Gastroesophageal sphincter (tissue), 4 donors: ENCODE results near the gene ADGRD1. TPM values are rescaled to one million over a fixed set of nuclear protein-coding genes. Genes with fewer than 3 reads are reported as not detected.
A peak's percentile ranks its signal among the peaks of the same experiment; 100 is the strongest.

Experiments used
- ATAC-seq: fragments of 150-250 bp; one replicate; pipeline ENCODE4 v1.9.1; 2016; ENCODE audit warnings: mild to moderate bottlenecking, moderate library complexity
- H3K27ac ChIP-seq, 4 donors: fragments of 200-600 bp; sonication (generic) in 3 of 4; 1 replicate in 3 of 4; 2 replicates in 1 of 4; pipeline ENCODE4 v1.5.1; 2016 to 2019
- H3K27me3 ChIP-seq: fragments of 200-600 bp; sonication (generic); one replicate; pipeline ENCODE4 v1.5.1; 2019
- H3K36me3 ChIP-seq, 2 donors: fragments of 200-600 bp; sonication (generic); one replicate each; pipeline ENCODE4 v1.5.1; 2019; ENCODE audit warnings: control low read depth in 1 of 2
- H3K4me1 ChIP-seq, 3 donors: fragments of 200-600 bp; sonication (generic); 1 replicate in 2 of 3; 2 replicates in 1 of 3; pipeline ENCODE4 v1.5.1; 2016 to 2019; ENCODE audit warnings: control low read depth in 2 of 3
- H3K4me3 ChIP-seq, 2 donors: fragments of 200-600 bp; sonication (generic); one replicate each; pipeline ENCODE4 v1.5.1; 2019; ENCODE audit warnings: mild to moderate bottlenecking in 1 of 2, moderate library complexity in 1 of 2
- H3K9me3 ChIP-seq, 3 donors: fragments of 200-600 bp; sonication (generic); one replicate each; pipeline ENCODE4 v1.5.1; 2017 to 2019; ENCODE audit warnings: control low read depth in 2 of 3
- CTCF ChIP-seq, 4 experiments: fragments of 200-600 bp in 2 of 4; fragments of 450-650 bp in 2 of 4; sonication (generic) in 1 of 4; IDR thresholded peaks; one replicate each; pipeline ENCODE4 v1.5.1; 2017 to 2019; ENCODE audit warnings: antibody characterized with exemption in 4 of 4, mild to moderate bottlenecking in 2 of 4, moderate library complexity in 2 of 4
- EP300 ChIP-seq: sonication (generic); formaldehyde crosslinking; IDR thresholded peaks from one replicate; pipeline ENCODE4 v1.6.1; 2017; ENCODE audit warnings: antibody characterized with exemption, mild to moderate bottlenecking
- POLR2A ChIP-seq, 2 donors: fragments of 450-650 bp; IDR thresholded peaks; one replicate each; pipeline ENCODE4 v1.6.1; 2017; ENCODE audit warnings: antibody characterized with exemption in 2 of 2, mild to moderate bottlenecking in 2 of 2, moderate library complexity in 1 of 2
- POLR2AphosphoS5 ChIP-seq: sonication (generic); formaldehyde crosslinking; IDR thresholded peaks from one replicate; pipeline ENCODE4 v1.6.1; 2017; ENCODE audit warnings: antibody characterized with exemption
- WGBS, 2 donors: methylation state at CpG; one replicate each; pipeline ENCODE4 v1.1.5; 2018; ENCODE audit warnings: low coverage in 1 of 2; 5-methylcytosine and 5-hydroxymethylcytosine counted together
- total RNA-seq, 4 donors: library from RNA; depleted of rRNA; stranded (reverse); fragments of >200 nt; gene quantifications; one replicate each; pipeline ENCODE4 v1.1.0, GENCODE V29; 2016

Gene ADGRD1
- total RNA-seq, 4 donors from 2014 or later = 19.1 to 43.4 (median 31.3) TPM

DNA sequence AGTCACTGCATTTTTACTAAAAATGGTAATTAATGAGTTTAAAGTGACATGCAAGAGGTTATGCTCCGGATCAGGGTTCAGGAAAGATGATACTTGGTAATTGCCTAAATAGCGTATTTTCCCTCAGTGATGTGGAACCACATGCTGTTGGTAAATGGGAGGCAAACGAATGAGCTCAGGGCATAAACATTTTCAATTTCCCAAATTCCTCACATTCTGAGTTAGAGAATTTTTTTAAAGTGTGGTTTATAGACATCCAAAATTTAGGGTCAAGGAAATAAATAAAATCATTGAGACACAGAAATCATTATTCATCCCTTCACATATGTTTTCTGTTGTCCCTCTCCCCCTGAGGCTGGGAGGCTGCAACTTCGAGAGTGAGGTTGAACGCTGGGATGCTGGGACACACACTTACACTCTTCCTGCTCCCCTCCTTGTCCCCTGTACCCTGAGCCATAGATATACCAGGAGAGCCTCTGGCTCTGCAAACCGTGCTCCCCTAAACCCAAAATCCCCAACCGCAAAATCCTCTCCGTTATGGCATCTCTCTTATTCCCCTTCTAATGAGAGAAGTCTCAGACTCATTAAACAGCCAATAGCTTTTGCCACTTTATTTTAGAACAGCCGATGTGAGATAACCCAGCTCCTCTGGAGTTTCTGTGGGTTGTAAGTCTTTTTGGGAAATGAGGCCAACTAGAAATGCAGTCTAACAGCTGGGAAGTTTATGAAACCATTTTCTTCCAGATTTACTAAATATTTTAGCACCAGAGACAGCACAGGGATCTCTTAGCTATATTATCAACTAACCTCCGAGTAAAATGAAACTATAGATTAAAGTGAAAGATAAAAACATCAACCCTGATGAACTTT is 21.4 kb upstream of the ADGRD1 start:
- no peak for TF ChIP-seq EP300
- no peak for TF ChIP-seq POLR2AphosphoS5
- TF ChIP-seq CTCF (IDR thresholded peaks at IDR 0.05) = no peak
- no peak for TF ChIP-seq POLR2A (IDR thresholded peaks at IDR 0.05)
- Histone ChIP-seq H3K27me3 (peaks cover 29% of the 10 kb centered on the region), H3K4me1 (peaks cover 0 to 8% (median 0%) of the 10 kb centered on the region in 3 donors), H3K36me3 (no peaks in the 10 kb centered on the region), H3K4me3 (no peak overlapping the region), H3K27ac (peak overlapping the region in 1 of 4 donors; percentile 5), H3K9me3 (peaks cover 0 to 10% (median 0%) of the 10 kb centered on the region in 3 donors)
- WGBS, 2 donors = 53 to 68% methylated on average over 7 to 10 of the region's 10 CpGs
- no peak for ATAC-seq

DNA sequence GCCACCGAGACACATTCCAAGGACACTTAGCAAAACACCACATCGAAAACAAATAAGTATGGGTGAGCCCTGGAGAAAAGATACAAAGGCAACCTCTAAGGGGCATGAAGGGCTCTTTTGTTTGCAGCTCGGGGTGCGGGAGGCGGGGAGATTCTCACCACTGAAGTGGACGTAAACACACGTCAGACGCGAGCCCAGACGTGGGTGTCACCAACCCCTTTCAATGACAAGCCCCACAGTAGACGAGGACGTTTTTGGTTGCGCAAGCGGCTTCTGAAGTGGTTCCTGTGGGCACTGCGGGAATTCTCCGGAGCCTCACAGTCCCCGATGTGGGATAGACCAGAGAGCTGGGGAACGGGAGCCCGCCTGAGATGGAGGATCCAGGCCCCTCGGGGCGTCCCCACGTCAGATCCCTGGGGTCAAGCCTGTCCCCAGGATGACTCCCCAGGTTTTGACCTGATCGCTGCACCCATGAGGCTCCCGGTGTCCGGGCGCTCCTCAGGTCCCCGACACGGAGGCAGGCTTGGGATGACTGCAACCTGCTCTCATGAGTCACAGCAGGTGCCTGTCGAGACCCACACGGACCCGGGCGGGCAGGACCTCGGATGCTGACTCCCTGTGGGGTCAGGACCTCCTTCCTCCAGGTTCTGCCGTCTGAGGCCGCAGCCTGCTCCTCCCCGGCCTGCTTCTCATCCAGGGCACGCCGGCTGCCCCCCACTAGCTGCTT is 20.3 kb upstream of the ADGRD1 start:
- H3K36me3 ChIP-seq = no peaks in the 10 kb centered on the region
- no peak for ATAC-seq
- no peak for TF ChIP-seq EP300
- TF ChIP-seq POLR2AphosphoS5 = no peak
- no peak for TF ChIP-seq POLR2A (IDR thresholded peaks at IDR 0.05)
- no peak for TF ChIP-seq CTCF (IDR thresholded peaks at IDR 0.05)
- peak overlapping the region in 1 of 4 donors; percentile 5 for H3K27ac ChIP-seq
- H3K27me3 ChIP-seq = peaks cover 29% of the 10 kb centered on the region
- WGBS, 2 donors = 67 to 80% methylated on average over 8 to 14 of the region's 38 CpGs
- peaks cover 0 to 8% (median 0%) of the 10 kb centered on the region in 3 donors for H3K4me1 ChIP-seq
- H3K4me3 ChIP-seq = no peak overlapping the region
- peaks cover 0 to 10% (median 0%) of the 10 kb centered on the region in 3 donors for H3K9me3 ChIP-seq

DNA sequence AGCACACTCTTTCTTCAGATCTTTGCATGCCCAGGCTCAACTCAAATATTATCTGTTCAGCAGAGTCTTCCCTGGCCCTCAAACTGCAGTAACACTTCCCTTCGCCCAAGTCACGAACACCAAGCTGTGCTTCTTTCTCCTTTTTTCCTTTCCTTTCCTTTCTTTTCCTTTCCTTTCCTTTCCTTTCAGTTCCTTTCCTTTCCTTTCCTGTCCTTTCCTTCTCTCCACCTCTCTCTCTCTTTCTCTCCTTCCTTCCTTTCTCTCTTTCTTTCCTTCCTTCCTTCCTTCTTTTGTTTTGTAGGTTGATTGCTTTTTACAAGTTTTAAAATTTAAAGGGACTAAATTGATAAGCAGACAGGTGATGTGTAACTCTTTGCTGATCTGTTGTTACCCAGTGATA is 19.0 kb upstream of the ADGRD1 start:
- 89% methylated on average over 2 of the region's 2 CpGs; no CpG with 5 or more reads in 1 of the 2 donors for WGBS, 2 donors
- peaks cover 22% of the 10 kb centered on the region for H3K27me3 ChIP-seq
- H3K36me3 ChIP-seq = no peaks in the 10 kb centered on the region
- H3K4me3 ChIP-seq = no peak overlapping the region
- H3K27ac ChIP-seq = no peak overlapping the region
- H3K9me3 ChIP-seq = peaks cover 0 to 10% (median 0%) of the 10 kb centered on the region in 3 donors
- no peak for ATAC-seq
- peaks cover 0 to 8% (median 0%) of the 10 kb centered on the region in 3 donors for H3K4me1 ChIP-seq
- TF ChIP-seq POLR2A (IDR thresholded peaks at IDR 0.05) (no peak), CTCF (IDR thresholded peaks at IDR 0.05) (no peak), EP300 (no peak), POLR2AphosphoS5 (no peak)

- TF ChIP-seq POLR2A (IDR thresholded peaks at IDR 0.05) (no peak), POLR2AphosphoS5 (no peak), CTCF (IDR thresholded peaks at IDR 0.05) (no peak), EP300 (no peak)
- peaks cover 0 to 14% (median 0%) of the 10 kb centered on the region in 3 donors for H3K9me3 ChIP-seq
- peaks cover 15% of the 10 kb centered on the region for H3K27me3 ChIP-seq
- no peak for ATAC-seq
- no peaks in the 10 kb centered on the region for H3K36me3 ChIP-seq
- H3K4me1 ChIP-seq = peaks cover 0 to 8% (median 0%) of the 10 kb centered on the region in 3 donors
- H3K27ac ChIP-seq = no peak overlapping the region
- no peak overlapping the region for H3K4me3 ChIP-seq
- WGBS, 2 donors = 80 to 90% methylated on average over 2 of the region's 2 CpGs
Measured at GRCh38 chr12:130936561-130936960, 17.1 kb upstream of the ADGRD1 start.
